HG03095 (cell line): ENCODE results near the gene TCFL5.

Experiments
- ATAC-seq: cut with Tn5 transposase; IDR thresholded peaks from one replicate; pipeline ENCODE4 v1.9.1; 2021; ENCODE audit warnings: moderate library complexity; ENCODE audit not compliant: unreplicated experiment

Gene TCFL5

DNA sequence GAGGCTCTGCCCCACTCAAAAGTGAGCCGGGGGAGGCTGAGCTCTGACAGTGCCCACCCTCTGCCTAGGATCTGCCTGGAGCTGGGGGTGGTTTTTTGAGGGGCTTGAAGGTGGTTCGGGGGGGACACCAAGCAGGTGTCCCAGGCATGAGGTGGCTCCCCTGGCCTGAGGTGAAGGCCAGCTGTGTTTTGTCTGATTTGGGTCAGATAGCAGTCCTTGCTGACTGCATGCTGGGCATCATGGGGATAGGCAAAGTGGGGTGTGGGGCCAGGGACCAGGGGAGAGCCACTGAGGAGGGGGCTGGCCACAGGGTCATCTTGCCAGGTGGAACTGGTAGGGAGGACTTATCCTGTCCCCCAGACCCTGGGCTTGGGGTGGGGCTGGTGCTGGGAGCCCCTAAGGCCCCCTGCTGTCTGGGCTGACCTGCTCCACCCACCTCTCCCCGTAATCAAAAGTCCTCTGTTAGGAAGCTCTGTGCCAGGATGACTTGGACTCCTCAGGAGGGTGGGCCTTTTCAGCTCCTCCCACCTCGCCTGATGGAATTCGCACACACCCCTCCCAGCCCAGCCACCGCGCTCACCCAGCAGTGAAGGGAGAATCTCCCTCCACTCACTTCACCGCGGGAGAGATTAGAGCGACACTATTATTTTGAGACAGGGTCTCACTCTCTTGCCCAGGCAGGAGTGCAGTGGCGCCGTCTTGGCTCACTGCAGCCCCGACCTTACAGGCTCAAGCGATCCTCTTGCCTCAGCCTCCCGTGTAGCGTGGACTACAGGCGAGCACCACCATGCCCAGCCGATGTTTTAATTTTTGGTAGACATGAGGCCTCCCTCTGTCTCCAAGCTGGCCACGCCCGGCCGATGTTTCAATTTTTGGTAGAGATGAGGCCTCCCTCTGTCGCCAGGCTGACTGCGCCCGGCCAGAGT is 46.3 kb downstream of the TCFL5 start:
- ATAC-seq = no peak

DNA sequence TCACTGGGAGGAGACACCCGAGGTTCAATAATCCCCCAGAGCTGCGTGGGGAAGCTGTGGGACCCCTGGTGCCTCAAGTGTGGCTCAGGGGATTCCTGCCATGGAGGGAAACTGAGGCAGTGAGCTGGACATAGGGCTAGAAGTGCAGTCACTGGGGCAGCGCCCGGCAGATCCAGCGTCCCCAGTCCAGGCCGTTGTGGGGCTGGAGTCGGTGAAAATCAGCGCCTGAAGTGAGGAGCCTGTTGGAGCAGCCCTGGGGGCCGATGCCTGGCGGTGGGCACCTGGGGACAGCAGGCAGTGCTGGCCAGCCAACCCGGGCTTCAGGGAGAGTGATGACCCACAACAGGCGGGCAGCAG is 46.9 kb downstream of the TCFL5 start:
- no peak for ATAC-seq

DNA sequence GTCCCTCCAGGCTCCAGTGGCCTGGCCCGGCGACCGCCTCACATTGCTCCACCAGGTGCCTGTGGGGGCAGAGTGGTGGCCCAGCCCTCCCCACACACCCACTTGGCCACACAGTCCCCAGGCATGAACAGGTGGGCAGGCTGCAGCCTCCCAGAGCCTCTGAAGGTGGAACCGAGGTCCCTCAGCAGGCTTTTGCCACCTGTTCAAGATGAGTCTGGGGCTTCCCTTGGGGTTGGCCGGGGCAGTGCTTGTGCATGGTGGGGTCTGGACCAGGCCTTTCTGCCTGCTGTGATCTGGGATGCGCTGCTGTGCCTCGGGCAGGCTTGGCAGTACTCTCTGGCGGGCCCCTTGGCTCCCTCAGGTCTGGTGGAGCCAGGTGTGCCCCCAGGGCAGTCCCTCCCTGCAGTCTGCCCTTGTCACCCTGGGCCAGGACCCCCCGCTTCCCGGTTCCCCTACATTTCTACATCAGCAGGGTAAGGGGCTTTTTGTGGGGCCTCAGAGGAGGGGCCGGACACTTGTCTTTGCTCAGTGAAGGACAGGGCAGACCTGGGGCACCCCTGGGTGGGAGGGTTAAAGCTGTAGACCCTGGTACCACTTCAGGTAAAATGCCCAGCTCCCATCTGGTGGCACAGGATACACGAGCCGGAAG is 47.4 kb downstream of the TCFL5 start:
- no peak for ATAC-seq

DNA sequence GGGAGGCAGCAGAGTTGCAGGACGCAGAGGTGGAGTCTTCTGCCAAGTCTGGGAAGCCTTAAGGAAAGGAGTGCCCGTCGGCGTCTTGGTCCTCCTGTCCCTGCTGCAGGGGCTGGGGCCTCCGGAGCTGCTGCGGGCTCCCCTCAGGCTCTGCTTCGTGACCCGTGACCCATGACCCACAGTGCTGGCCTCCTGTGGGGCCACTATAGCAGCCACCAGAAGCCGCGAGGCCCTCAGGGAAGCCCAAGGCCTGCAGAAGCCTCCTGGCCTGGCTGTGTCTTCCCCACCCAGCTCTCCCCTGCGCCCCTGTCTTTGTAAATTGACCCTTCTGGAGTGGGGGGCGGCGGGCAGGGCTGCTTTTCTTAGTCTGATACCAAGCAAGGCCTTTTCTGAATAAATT is 48.0 kb downstream of the TCFL5 start:
- ATAC-seq = no peak

DNA sequence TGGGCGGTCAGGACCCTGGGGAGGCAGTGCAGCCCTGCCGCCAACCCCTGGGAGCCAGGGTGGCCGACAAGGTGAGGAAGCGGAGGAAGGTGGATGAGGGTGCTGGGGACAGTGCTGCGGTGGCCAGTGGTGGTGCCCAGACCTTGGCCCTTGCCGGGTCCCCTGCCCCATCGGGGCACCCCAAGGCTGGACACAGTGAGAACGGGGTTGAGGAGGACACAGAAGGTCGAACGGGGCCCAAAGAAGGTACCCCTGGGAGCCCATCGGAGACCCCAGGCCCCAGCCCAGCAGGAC is 48.8 kb downstream of the TCFL5 start:
- ATAC-seq = no peak

DNA sequence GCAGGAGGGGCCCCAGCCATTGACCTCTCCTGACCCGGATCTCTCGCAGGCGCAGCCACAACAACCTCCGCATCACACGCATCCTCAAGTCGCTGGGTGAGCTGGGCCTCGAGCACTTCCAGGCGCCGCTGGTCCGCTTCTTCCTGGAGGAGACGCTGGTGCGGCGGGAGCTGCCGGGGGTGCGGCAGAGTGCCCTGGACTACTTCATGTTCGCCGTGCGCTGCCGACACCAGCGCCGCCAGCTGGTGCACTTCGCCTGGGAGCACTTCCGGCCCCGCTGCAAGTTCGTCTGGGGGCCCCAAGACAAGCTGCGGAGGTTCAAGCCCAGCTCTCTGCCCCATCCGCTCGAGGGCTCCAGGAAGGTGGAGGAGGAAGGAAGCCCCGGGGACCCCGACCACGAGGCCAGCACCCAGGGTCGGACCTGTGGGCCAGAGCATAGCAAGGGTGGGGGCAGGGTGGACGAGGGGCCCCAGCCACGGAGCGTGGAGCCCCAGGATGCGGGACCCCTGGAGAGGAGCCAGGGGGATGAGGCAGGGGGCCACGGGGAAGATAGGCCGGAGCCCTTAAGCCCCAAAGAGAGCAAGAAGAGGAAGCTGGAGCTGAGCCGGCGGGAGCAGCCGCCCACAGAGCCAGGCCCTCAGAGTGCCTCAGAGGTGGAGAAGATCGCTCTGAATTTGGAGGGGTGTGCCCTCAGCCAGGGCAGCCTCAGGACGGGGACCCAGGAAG is 49.3 kb downstream of the TCFL5 start:
- ATAC-seq = no peak

DNA sequence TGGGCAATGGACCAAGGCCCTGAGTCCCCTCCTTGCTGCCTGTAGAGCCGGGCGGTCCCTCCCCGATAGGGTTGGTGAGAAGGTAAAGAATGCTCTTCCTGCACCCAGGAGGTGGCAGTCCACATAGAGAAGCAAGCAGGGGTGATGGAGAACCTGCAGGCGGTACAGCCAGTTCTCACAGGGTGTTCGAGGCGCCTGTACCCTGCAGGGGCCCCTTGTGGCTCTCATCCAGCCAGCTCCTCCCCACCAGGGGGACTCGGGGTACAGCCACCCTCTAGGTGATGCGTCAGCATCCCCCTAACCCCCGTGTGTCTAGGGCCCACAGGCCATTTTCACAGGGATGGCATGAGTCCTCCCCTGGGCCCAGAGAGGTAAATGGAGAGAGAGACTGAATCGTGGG is 49.9 kb downstream of the TCFL5 start:
- ATAC-seq = no peak

DNA sequence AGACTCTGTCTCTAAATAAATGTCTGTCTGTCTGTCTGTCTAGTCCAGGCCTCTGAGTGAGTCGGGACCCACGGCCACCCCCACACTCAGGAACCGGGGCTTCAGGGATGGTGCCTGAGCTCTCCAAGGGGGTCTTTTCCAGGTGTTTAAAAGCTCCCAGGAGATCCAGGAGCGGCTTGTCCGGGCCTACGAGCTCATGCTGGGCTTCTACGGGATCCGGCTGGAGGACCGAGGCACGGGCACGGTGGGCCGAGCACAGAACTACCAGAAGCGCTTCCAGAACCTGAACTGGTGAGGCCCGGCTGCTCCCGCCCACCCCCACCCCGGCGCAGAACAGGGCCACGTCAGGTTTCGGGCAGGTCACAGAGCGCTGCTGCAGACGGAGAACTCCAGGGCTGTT is 50.3 kb downstream of the TCFL5 start:
- ATAC-seq = no peak

DNA sequence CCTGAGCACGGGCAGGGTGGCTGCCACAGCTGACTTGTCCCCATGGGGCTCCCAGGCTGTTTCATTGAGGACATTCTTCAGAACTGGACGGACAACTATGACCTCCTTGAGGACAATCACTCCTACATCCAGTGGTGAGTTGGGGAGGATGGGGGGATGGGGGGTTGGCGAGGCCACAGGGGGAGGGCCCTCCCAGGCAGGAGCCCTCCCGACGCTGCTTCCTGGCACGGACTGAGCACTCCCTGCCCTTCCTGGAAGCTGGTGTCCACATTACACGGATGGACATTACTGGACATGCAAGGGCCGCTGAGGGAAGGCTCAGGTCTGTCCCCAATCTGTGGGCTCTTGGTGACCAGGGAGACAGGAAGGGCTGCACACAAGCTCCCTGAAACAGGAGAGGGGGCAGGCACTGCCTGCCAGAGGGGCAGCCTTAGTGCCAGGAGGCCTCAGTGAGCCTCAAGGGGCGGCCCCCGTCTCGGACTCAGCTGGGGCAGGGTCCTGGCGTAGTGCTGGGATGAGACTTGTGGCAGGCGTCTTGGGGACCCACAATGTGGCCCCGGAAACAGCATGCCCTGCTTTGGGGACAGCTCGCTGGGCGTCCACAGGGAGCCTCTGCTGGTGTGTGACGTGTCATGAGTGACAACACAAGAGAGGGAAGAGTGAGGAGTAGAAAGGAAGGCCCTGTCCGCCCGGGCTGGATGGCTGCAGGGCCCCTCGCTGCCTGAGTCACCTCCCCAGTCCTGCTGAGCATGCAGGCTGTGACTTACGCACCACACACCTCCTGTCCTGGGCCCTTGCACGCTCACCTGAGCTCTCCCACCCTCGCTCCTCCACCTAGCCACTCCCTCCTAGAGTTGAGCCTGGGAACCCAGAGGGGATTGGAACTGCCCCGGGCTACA is 51.8 kb downstream of the TCFL5 start:
- ATAC-seq = no peak

DNA sequence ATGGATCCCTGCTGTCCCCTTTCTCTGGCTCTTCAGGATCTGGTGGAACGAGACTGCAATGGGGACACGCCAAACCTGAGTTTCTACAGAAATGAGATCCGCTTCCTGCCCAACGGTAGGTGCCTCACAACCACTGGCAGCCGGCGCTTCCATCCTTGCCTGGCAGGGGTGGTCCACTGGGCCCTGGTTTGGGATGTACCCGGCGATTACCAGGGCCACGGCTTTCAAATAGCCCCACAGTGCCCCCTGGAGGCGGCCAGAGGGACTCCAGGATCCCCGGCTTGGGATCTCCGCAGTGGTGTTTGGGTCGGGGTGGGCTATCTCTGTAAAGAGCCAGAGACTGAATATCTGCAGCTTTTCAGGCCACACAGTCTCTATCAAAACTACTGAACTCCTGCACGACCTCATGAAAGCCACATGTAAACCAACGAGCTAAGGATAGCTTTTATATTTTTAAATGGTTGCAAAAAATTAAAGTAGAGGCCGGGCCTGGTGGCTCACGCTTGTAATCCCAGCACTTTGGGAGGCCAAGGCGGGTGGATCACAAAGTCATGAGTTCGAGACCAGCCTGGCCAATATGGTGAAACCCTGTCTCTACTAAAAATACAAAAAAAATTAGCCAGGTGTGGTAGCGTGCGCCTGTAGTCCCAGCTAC is 53.3 kb downstream of the TCFL5 start:
- no peak for ATAC-seq

DNA sequence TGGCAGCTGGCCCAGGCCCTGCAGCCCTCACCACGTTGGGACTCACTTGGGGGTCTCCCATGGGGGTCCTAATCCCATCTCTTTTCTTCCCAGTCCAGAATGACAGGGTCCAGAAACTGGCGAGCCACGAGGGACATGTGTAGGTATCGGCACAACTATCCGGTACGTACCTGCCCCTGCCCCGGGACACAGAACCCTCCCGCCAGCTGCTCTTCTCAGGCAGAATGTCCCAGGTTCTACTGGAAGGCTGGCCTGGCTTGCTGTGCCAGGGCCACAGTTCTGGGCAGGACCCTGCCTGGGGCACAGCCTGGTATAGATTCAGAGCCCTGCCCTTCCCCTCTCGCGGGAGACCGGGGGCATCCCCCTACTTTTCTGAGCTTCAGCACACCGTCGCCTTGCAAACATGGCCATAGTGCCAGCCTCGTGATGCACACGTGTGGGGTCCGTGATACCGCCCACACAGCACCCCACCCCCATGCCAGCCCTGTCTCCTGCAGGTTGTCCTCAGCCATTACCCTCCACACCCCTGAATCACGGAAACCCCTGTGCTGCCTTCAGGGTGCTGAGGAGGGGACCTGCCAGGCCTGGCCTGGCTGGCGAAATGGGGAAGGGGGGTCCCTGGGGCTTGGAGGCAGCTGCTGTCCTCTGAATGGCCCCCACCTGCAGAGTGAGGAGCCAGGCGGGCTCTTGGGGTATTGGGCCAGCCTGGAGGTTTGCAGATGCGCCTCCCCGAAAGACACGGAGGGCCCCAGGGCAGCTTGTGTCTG is 54.0 kb downstream of the TCFL5 start:
- no peak for ATAC-seq

DNA sequence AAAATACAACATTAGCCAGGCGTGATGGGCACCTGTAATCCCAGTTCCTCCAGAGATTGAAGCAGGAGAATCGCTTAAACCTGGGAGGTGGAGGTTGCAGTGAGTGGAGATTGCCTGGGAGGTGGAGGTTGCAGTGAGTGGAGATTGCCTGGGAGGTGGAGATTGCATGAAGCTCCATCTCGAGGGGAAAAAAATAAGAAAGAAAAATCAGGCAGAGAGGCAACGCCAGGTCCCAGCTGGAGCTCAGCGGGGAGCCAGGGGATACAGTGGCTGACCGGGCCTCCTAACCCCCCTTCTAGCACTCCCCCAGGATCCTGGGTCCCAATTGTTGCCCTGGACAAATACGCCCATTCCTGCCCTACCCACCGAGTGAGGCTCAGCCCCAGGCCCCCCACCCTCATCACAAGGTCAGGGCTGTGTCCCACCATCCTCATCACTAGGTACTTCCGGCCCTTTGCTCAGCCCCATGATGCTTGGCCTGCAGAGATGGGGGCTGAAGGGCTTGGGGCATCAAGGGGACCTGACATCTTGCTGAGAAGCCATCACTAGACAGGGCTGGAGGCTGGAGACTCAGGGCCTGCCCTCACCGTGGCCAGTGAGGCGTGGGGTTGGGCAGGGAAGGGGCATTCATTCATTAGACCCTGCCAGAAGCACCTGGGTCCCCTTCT is 55.1 kb downstream of the TCFL5 start:
- ATAC-seq = no peak

DNA sequence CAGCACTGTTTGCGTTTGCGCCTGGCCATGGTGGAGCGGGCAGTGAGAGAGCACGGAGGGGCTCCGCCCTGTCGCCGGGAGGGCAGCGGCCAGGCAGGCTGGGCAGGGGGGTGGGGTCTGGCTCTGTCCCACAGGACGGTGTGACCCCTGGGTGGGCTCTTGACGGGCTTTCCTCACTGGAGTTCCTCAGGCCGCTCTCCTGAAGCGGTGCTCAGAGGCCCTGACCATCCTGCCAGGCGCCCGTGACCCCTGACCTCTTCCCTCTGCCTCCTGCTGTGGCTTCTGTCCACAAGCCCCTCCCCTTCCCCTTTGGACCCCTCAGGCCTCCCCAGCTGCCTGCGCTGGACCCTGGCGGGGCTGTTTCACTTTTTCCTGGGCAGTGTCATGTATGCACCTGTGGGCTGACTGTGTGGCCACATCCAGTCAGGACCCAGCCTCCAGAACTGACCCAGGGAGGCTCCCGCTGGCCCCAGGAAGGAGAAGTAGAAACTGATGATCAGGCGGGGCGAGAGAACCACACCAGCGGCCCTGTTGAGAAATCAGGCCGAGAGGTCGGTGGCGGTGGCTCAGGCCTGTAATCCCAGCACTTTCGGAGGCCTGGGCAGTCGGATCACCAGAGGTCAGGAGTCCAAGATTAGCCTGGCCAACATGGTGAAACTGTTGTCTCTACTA is 55.8 kb downstream of the TCFL5 start:
- no peak for ATAC-seq

DNA sequence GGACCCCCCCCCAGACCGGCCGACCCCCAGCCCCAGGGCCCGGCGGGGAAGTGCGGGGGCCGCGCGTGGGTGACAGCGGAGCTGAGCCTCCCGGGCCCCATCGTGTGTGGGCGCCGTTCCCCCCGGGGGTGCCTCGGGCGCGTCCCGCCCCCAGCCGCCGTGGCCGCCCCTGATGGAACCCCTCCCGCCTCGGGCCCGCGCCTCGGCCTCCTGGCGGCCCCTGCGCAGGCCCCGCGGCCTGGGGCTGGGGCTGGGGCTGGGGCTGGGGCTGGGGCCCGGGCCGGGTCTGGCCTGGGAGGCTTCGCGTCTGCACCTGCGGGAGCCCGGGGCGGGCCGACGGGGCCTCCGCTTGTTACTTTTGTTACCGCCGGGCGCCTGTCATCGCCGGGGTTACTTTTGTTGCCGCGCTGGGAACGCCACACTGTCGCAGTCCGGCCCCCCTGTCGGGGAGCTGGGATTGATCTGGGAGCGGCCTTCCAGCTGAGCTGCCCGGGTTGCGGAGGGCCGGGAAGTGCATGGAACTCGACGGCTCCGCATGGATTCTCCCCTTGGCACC is 56.4 kb downstream of the TCFL5 start:
- no peak for ATAC-seq

DNA sequence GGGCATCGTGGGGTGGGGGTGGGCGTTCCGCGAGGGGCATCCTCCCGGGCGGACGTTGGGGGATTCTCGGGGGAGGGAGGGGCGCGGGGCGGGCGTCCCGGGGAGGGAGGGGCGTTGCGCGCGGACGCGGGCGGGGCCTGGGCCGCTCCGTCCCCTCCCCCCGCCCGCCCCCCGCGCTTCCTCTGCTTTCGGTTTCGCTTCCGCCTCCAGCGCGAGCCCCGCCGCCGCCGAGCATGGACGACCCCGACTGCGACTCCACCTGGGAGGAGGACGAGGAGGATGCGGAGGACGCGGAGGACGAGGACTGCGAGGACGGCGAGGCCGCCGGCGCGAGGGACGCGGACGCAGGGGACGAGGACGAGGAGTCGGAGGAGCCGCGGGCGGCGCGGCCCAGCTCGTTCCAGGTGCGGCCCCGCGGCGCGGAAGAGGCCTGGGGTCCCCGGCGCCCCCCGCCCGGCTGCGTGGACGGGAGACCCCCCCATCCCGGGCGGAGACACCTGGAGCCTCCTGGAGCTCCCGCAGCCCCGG is 56.9 kb downstream of the TCFL5 start, which contains the start of gene OGFR:
OGFR (plus strand) TSS at position 209 of the 528 bp plus-strand sequence; CDS start at position 234, 25 bp downstream.
- no peak for ATAC-seq

DNA sequence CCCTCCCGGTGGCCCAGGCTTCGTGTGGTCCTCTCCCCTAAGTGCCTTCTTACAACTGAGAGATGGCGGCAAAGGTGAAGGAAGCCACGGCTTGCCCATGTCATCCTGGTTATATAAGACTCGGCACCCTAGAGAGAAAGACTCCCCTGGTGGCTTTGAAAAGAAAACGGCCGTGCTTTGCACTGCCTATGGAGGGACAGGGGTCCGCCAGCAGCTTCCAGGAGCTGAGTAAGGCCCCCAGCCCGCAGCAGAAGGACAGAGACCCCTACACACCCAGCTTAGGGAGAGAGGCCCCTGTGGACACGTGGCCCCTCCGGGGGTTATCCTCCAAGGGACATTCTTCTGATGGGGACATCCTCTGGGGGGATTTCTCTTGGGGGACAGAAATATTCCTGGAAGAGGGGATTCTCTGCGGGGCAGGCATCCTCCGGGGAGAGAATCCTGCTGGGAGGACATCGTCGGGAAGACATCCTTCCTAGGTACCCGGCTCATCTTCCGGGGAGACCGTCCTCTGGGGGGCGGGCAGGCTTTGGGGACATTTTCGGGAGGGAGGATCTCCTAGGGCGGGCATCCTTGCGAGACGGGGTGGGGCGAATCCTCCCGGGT is 57.5 kb downstream of the TCFL5 start:
- ATAC-seq = no peak

DNA sequence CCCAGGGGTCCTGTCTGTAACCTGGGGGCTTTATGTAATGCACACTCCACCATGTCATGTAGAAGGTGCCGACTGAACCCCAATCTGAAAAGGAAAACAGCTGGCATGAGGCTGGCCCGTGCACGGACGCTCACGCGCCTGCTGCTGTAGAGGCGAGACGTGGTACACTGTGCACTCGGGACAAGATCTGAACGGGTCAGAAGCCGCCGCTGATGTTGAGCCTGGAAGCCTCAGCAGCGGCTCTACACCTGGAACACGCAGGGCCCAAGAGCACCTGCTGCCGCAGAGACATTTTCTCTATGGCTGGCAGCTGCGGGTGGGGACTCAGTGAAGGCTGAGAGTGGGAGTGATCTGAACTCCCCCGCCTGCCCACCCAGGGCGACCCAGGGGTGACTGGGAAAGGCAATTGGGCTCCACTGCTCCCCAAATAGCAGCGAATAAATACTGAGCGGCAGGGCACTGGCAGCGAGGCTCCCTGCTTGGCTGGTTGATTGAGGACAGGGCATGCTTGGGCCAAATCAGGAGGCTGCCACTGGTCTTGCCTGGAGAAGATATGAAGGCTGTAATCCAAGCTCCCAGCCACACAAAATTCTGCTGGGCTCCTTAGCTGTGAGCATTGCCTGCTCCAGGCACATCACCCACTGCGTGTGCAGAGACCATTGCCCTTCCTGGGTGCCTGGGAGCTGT is 59.5 kb downstream of the TCFL5 start:
- ATAC-seq = no peak
